WERI-Rb-1 (cell line): ENCODE measurements around the gene SYS1.

ENCODE experiments used
- DNase-seq: peaks from one replicate; pipeline ENCODE4 v3.0.0-alpha.2; 2020
- H3K27ac ChIP-seq: fragments of 250-450 bp; sonication (Bioruptor Pico); 2 replicates; pipeline ENCODE4 v1.5.1; 2020; ENCODE audit warnings: mild to moderate bottlenecking, moderate library complexity
- H3K27me3 ChIP-seq: fragments of 250-450 bp; sonication (Bioruptor Pico); 2 replicates; pipeline ENCODE4 v1.5.1; 2021; ENCODE audit warnings: mild to moderate bottlenecking, low read depth, moderate library complexity; ENCODE audit not compliant: insufficient read depth, severe bottlenecking
- H3K36me3 ChIP-seq: fragments of 250-450 bp; sonication (Bioruptor Pico); 2 replicates; pipeline ENCODE4 v1.5.1; 2020; ENCODE audit warnings: mild to moderate bottlenecking, moderate library complexity
- H3K4me3 ChIP-seq: 2 replicates; pipeline ENCODE4 v1.5.1; 2011; ENCODE audit warnings: low read depth, mild to moderate bottlenecking, control low read depth, low read length
- H3K9me3 ChIP-seq: fragments of 250-450 bp; sonication (Bioruptor Pico); 2 replicates; pipeline ENCODE4 v1.5.1; 2021; ENCODE audit warnings: mild to moderate bottlenecking, moderate library complexity; ENCODE audit not compliant: severe bottlenecking
- CTCF ChIP-seq: IDR thresholded peaks from 2 replicates; pipeline ENCODE4 v1.5.1; 2011; ENCODE audit warnings: low read depth, mild to moderate bottlenecking, control low read depth, inconsistent platforms, low read length

SYS1 gene

GRCh38 chr20:45402946-45403345, 40.0 kb downstream of the SYS1 start:
- no peak for DNase-seq
- Histone ChIP-seq H3K27me3 (no peaks in the 10 kb centered on the region), H3K4me3 (no peak overlapping the region), H3K36me3 (no peaks in the 10 kb centered on the region), H3K9me3 (peaks cover 11% of the 10 kb centered on the region), H3K27ac (no peak overlapping the region)
- TF ChIP-seq CTCF: no peak

GRCh38 chr20:45404438-45404837, 41.5 kb downstream of the SYS1 start:
- H3K9me3 ChIP-seq: peaks cover 11% of the 10 kb centered on the region
- H3K27ac ChIP-seq: no peak overlapping the region
- no peaks in the 10 kb centered on the region for H3K27me3 ChIP-seq
- no peak for DNase-seq
- H3K36me3 ChIP-seq: peaks cover 10% of the 10 kb centered on the region
- no peak overlapping the region for H3K4me3 ChIP-seq
- TF ChIP-seq CTCF: no peak

GRCh38 chr20:45405571-45406259, 42.8 kb downstream of the SYS1 start:
- Histone ChIP-seq H3K27me3 (no peaks in the 10 kb centered on the region), H3K4me3 (peak overlapping the region; percentile 94), H3K9me3 (peaks cover 3% of the 10 kb centered on the region), H3K36me3 (peaks cover 23% of the 10 kb centered on the region), H3K27ac (peak overlapping the region; percentile 81)
- DNase-seq: no peak
- no peak for TF ChIP-seq CTCF

GRCh38 chr20:45406260-45407066, 43.5 kb downstream of the SYS1 start:
- Histone ChIP-seq H3K27me3 (no peaks in the 10 kb centered on the region), H3K27ac (peak overlapping the region; percentile 81), H3K4me3 (peak overlapping the region; percentile 94), H3K36me3 (peaks cover 27% of the 10 kb centered on the region), H3K9me3 (no peaks in the 10 kb centered on the region)
- 0 out of 2 replicates have a peak, but pooled peaks have one; percentile 4 for TF ChIP-seq CTCF
- peak; percentile 67 for DNase-seq

- Histone ChIP-seq H3K27ac (peak overlapping the region; percentile 81), H3K36me3 (peaks cover 27% of the 10 kb centered on the region), H3K4me3 (peak overlapping the region; percentile 94), H3K9me3 (no peaks in the 10 kb centered on the region), H3K27me3 (no peaks in the 10 kb centered on the region)
- no peak for TF ChIP-seq CTCF
- DNase-seq: peak; percentile 43
Measured at GRCh38 chr20:45407067-45407745, 44.2 kb downstream of the SYS1 start.
